Prostate gland (tissue), 2 donors: ENCODE data around the gene IDH3G. TPM values are rescaled to one million over a fixed set of nuclear protein-coding genes. Genes with fewer than 3 reads are reported as not detected.

Experiments used
- DNase-seq: peaks from one replicate; pipeline ENCODE4 v3.0.0-alpha.2; 2019; ENCODE audit warnings: low spot score
- H3K27ac ChIP-seq, 2 donors: fragments of 200-600 bp; sonication (generic); 2 replicates each; pipeline ENCODE4 v1.5.1; 2017 to 2019
- H3K27me3 ChIP-seq: fragments of 200-600 bp; sonication (generic); replicated peaks from 2 replicates; pipeline ENCODE4 v1.5.1; 2019; ENCODE audit not compliant: insufficient read depth
- H3K36me3 ChIP-seq, 2 donors: fragments of 200-600 bp; sonication (generic); 1 replicate in 1 of 2; 2 replicates in 1 of 2; pipeline versions ENCODE4 v1.5.1 to v1.8.1; 2017 to 2019
- H3K4me1 ChIP-seq: fragments of 200-600 bp; sonication (generic); replicated peaks from 2 replicates; pipeline ENCODE4 v1.5.1; 2019
- H3K4me3 ChIP-seq, 2 donors: fragments of 200-600 bp; sonication (generic); 2 replicates each; pipeline ENCODE4 v1.5.1; 2017 to 2019
- H3K9me3 ChIP-seq: fragments of 200-600 bp; sonication (generic); 2 replicates; pipeline ENCODE4 v1.5.1; 2017
- CTCF ChIP-seq, 4 experiments: fragments of 200-600 bp in 2 of 4; fragments of 450-650 bp in 2 of 4; sonication (generic) in 2 of 4; IDR thresholded peaks; 1 replicate in 3 of 4; 2 replicates in 1 of 4; pipeline ENCODE4 v1.5.1; 2016 to 2019; ENCODE audit warnings: antibody characterized with exemption in 4 of 4, mild to moderate bottlenecking in 2 of 4, moderate library complexity in 2 of 4
- POLR2A ChIP-seq: fragments of 450-650 bp; IDR thresholded peaks from one replicate; pipeline ENCODE4 v1.6.1; 2016; ENCODE audit warnings: antibody characterized with exemption, mild to moderate bottlenecking
- POLR2AphosphoS5 ChIP-seq: sonication (generic); formaldehyde crosslinking; IDR thresholded peaks from one replicate; pipeline ENCODE4 v1.6.1; 2017; ENCODE audit warnings: antibody characterized with exemption
- WGBS: methylation state at CpG from one replicate; pipeline ENCODE4 v1.1.5; 2018; 5-methylcytosine and 5-hydroxymethylcytosine counted together
- intact Hi-C: fragments of 100-400 bp; cut with DNase I; formaldehyde crosslinking; loops from one replicate; pipeline ENCODE4 v1.14.2; 2022
- total RNA-seq, 2 donors: library from RNA; depleted of rRNA; stranded (reverse); fragments of >200 nt; gene quantifications; one replicate each; pipeline ENCODE4 v1.1.0, GENCODE V29; 2016

Gene IDH3G
- total RNA-seq, 2 donors from 2014 or later, result 106 to 122 TPM

- no peaks in the 10 kb centered on the region for H3K27me3 ChIP-seq
- intact Hi-C loops, result no loop called here
- no peak overlapping the region for H3K4me3 ChIP-seq
- no peak for DNase-seq
- no peaks in the 10 kb centered on the region for H3K36me3 ChIP-seq
- no peaks in the 10 kb centered on the region for H3K9me3 ChIP-seq
- no peak overlapping the region for H3K27ac ChIP-seq
- H3K4me1 ChIP-seq, result no peaks in the 10 kb centered on the region
- TF ChIP-seq POLR2A, result no peak
- TF ChIP-seq POLR2AphosphoS5, result no peak
- no peak for TF ChIP-seq CTCF (IDR thresholded peaks at IDR 0.05)
- 93% methylated on average over 38 of the region's 87 CpGs for WGBS
Observed at GRCh38 chrX:153803211-153804099, 9.3 kb upstream of the IDH3G start.

GRCh38 chrX:153802513-153803045 lies 8.4 kb upstream of the IDH3G start:
- DNase-seq, result no peak
- no peaks in the 10 kb centered on the region for H3K9me3 ChIP-seq
- WGBS, result 55% methylated on average over 14 of the region's 14 CpGs
- H3K27me3 ChIP-seq, result no peaks in the 10 kb centered on the region
- TF ChIP-seq POLR2AphosphoS5, result no peak
- intact Hi-C loops, result no loop called here
- H3K36me3 ChIP-seq, result no peaks in the 10 kb centered on the region
- no peak overlapping the region for H3K27ac ChIP-seq
- H3K4me3 ChIP-seq, result no peak overlapping the region
- no peaks in the 10 kb centered on the region for H3K4me1 ChIP-seq

GRCh38 chrX:153801669-153802068 lies 7.5 kb upstream of the IDH3G start:
- no peaks in the 10 kb centered on the region for H3K9me3 ChIP-seq
- no peak overlapping the region for H3K4me3 ChIP-seq
- no peak for DNase-seq
- 90% methylated on average over 7 of the region's 8 CpGs for WGBS
- no peaks in the 10 kb centered on the region for H3K36me3 ChIP-seq
- H3K27me3 ChIP-seq, result no peaks in the 10 kb centered on the region
- intact Hi-C loops, result no loop called here
- TF ChIP-seq POLR2AphosphoS5, result no peak
- TF ChIP-seq POLR2A, result no peak
- TF ChIP-seq CTCF (IDR thresholded peaks at IDR 0.05), result no peak
- H3K4me1 ChIP-seq, result no peaks in the 10 kb centered on the region
- no peak overlapping the region for H3K27ac ChIP-seq

- Histone ChIP-seq H3K4me3 (no peak overlapping the region), H3K36me3 (no peaks in the 10 kb centered on the region), H3K27me3 (no peaks in the 10 kb centered on the region), H3K4me1 (no peaks in the 10 kb centered on the region), H3K27ac (no peak overlapping the region), H3K9me3 (no peaks in the 10 kb centered on the region)
- intact Hi-C loops, result no loop called here
- no peak for DNase-seq
- WGBS, result 87% methylated on average over 7 of the region's 7 CpGs
- no peak for TF ChIP-seq POLR2A
Observed at GRCh38 chrX:153800746-153801145, 6.6 kb upstream of the IDH3G start.

- Histone ChIP-seq H3K4me3 (no peak overlapping the region), H3K27me3 (no peaks in the 10 kb centered on the region), H3K9me3 (no peaks in the 10 kb centered on the region), H3K36me3 (no peaks in the 10 kb centered on the region), H3K4me1 (no peaks in the 10 kb centered on the region), H3K27ac (no peak overlapping the region)
- no peak for DNase-seq
- TF ChIP-seq POLR2AphosphoS5, result no peak
- no peak for TF ChIP-seq CTCF (IDR thresholded peaks at IDR 0.05)
- no peak for TF ChIP-seq POLR2A
- WGBS, result 77% methylated on average over 13 of the region's 16 CpGs
- intact Hi-C loops, result no loop called here
Observed at GRCh38 chrX:153800177-153800722, 6.1 kb upstream of the IDH3G start.
